Measurements from ENCODE around the gene SEMA7A. TPM values are rescaled to one million over a fixed set of nuclear protein-coding genes. Genes with fewer than 3 reads are reported as not detected.

Gene SEMA7A
- polyA plus RNA-seq, 1 experiment, result 22.7 TPM

DNA sequence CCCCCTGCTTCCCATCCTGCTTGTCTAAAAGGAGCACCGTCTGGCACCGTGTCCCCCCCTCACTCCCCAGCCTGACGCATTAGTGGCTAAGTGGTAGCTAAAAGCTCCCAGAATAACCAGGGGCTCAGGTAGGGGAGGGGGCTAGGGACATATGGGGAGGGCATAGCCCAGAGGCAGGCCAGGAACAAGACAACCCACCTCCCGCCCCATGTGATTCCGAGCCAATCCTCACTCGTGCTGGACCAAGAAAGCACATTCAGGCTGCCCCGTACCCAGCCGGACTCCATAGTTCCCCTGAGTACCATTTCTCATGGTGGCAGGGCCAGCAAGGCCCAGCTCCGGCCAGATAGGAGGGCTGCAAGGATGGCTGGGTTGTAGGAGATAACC lies 11.5 kb downstream of the SEMA7A start:
- DNase-seq (ENCODE audit: low read depth), result no peak
- no peaks in the 10 kb centered on the region for H3K36me3 ChIP-seq (ENCODE audit: control insufficient read depth, insufficient read depth, low read length)
- TF ChIP-seq, protein P1, sequence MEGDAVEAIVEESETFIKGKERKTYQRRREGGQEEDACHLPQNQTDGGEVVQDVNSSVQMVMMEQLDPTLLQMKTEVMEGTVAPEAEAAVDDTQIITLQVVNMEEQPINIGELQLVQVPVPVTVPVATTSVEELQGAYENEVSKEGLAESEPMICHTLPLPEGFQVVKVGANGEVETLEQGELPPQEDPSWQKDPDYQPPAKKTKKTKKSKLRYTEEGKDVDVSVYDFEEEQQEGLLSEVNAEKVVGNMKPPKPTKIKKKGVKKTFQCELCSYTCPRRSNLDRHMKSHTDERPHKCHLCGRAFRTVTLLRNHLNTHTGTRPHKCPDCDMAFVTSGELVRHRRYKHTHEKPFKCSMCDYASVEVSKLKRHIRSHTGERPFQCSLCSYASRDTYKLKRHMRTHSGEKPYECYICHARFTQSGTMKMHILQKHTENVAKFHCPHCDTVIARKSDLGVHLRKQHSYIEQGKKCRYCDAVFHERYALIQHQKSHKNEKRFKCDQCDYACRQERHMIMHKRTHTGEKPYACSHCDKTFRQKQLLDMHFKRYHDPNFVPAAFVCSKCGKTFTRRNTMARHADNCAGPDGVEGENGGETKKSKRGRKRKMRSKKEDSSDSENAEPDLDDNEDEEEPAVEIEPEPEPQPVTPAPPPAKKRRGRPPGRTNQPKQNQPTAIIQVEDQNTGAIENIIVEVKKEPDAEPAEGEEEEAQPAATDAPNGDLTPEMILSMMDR (IDR thresholded peaks at IDR 0.05; ENCODE audit: insufficient read depth, low read depth, low read length), result no peak
- no peak overlapping the region for H3K4me3 ChIP-seq (ENCODE audit: low read depth, low read length)
- no peaks in the 10 kb centered on the region for H3K27me3 ChIP-seq (ENCODE audit: control insufficient read depth, insufficient read depth, low read length)
- ChIA-PET POLR2A (no interaction called here), CTCF (interaction anchor here (0.8 to 1.6 kb wide), 5 partner anchors 13 to 46 kb away, joined by 3 to 5 read pairs (median 3); no protein-coding TSS in a partner anchor)

DNA sequence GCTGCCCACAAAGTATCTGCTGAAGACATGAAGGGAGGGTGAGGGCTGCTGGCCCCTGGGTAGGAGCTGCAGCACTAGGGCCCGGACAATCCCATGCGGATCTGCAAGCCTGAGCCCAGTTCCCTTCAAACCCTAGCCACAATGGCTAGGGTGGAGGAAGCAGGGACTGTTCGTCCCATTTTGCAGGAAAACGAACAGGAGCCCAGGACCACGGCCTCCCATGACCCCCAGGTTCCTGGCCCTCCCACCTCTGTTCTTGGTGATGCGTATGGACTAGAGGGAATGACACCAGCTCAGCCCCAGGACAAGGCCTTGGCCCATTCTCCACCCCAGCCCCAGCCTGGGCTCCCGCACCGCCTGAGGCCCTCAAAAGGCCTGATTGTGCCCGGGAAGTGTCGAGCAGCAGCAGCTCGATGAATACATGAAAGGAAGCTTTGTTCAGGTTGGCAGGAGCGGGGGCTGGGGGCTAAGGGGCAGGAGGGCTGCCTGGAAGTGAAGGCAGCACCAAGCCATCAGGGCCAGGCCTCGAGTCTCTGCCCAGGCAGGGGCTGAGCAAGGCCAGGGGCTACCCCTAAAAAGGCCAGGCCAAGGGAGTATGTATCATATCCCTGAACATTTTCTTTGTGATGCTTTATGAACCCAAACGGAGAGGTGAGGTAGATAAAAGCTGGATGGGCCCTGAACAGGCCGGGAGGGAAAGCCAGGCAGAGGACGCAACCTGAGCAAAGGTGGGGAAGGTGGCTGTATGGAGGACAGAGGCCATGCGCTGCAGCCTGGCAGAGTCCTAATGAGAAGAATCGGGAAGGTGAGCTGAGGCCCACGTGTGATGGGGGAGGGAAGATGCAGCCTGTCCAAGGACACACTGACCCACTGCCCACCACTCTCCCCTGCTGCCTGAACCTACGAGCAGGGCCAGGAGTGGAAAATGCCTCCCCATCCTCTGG lies 12.2 kb downstream of the SEMA7A start:
- H3K4me3 ChIP-seq (ENCODE audit: low read depth, low read length), result no peak overlapping the region
- H3K27me3 ChIP-seq (ENCODE audit: control insufficient read depth, insufficient read depth, low read length), result no peaks in the 10 kb centered on the region
- no peak for DNase-seq (ENCODE audit: low read depth)
- CTCF ChIA-PET, result interaction anchor here (0.8 to 2.2 kb wide), 6 partner anchors 11 to 46 kb away, joined by 3 to 8 read pairs (median 3); no protein-coding TSS in a partner anchor
- POLR2A ChIA-PET, result interaction anchor here (1.0 kb wide), 1 partner anchor 14 kb away, joined by 3 read pairs; no protein-coding TSS in a partner anchor
- TF ChIP-seq, protein P1 (IDR thresholded peaks at IDR 0.05; ENCODE audit: insufficient read depth, low read depth, low read length), result no peak
- peaks cover 3% of the 10 kb centered on the region for H3K36me3 ChIP-seq (ENCODE audit: control insufficient read depth, insufficient read depth, low read length)

DNA sequence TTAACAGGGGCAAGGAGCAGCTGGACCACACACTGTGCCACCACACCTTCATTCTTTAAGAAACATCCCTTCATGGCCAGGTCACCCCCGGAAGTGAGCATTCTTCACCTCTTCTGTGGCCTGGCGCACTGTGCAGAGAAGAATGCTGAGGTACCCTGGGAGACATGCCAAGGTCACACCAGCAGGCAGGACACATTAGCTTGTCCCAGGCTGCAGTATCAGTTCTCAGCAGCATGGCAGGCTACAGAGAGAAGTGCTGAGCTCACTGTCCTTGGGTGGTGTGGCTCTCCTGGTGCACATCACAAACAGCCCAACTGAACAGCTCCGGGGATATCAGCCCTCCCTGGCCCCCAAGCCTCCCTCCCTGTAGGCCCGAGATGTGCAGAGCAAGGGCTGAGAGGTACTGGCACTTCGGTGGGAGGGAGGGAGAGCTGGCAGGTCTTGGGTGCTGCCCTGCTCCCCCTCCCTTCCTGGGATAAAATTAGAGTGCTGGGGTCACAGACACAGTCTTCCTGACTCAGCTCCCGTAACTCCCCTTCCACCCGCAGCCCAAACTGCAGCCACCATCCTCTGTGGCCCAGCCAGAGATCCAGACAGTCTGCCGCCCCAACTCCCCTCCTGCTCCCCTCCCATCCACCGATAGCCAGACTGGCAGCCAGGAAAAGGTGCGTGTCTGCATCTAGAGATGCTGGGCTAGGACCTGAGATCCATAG lies 13.4 kb downstream of the SEMA7A start:
- Histone ChIP-seq H3K4me3 (ENCODE audit: low read depth, low read length) (no peak overlapping the region), H3K36me3 (ENCODE audit: control insufficient read depth, insufficient read depth, low read length) (peaks cover 13% of the 10 kb centered on the region), H3K27me3 (ENCODE audit: control insufficient read depth, insufficient read depth, low read length) (no peaks in the 10 kb centered on the region)
- CTCF ChIA-PET, result interaction anchor here (0.7 to 2.2 kb wide), 5 partner anchors 10 to 45 kb away, joined by 3 to 8 read pairs (median 7); no protein-coding TSS in a partner anchor
- no peak for DNase-seq (ENCODE audit: low read depth)
- TF ChIP-seq, protein P1 (IDR thresholded peaks at IDR 0.05; ENCODE audit: insufficient read depth, low read depth, low read length), result no peak
- POLR2A ChIA-PET, result interaction anchor here (0.6 kb wide), 1 partner anchor 37 kb away, joined by 4 read pairs; no protein-coding TSS in a partner anchor

DNA sequence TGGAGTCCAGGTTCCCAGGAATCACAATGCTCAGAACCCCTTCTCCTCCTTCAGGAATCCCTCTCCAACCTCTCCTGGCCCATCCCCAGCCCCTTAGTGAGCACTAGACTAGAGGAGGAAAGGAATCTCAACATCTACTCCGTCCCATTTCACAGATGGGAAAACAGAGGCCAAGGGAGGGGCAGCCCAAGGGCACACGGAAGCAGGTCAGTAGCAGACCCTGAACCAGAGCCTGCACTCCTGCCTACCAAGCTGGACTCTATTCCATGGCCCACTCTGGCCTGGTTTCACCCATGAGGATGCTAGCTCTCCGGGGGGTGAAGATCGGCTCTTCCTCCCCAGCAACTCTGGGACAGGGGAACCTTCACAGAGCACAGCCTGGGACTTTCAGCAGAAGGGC lies 14.3 kb downstream of the SEMA7A start:
- CTCF ChIA-PET, result interaction anchor here (0.7 to 2.2 kb wide), 7 partner anchors 9 to 37 kb away, joined by 3 to 8 read pairs (median 5); no protein-coding TSS in a partner anchor
- no peak for DNase-seq (ENCODE audit: low read depth)
- TF ChIP-seq, protein P1 (IDR thresholded peaks at IDR 0.05; ENCODE audit: insufficient read depth, low read depth, low read length), result no peak
- H3K4me3 ChIP-seq (ENCODE audit: low read depth, low read length), result no peak overlapping the region
- no peaks in the 10 kb centered on the region for H3K27me3 ChIP-seq (ENCODE audit: control insufficient read depth, insufficient read depth, low read length)
- peaks cover 18% of the 10 kb centered on the region for H3K36me3 ChIP-seq (ENCODE audit: control insufficient read depth, insufficient read depth, low read length)
- POLR2A ChIA-PET, result no interaction called here
